ENCODE data around the gene GOLT1B.

The GOLT1B gene

GRCh38 chr12:21566223-21566906, 64.8 kb downstream of the GOLT1B start:
- DNase-seq = no peak

- DNase-seq = no peak
These were observed 65.4 kb downstream of the GOLT1B start for GRCh38 chr12:21566907-21567394.
